GM23338 (cell line): Measurements from ENCODE around the gene PKIB. TPM values are rescaled to one million over a fixed set of nuclear protein-coding genes. Genes with fewer than 3 reads are reported as not detected.

Source experiments
- ATAC-seq: fragments of 200-7000 bp; cut with Tn5 transposase; 3 replicates; pipeline ENCODE4 v1.9.1; 2020
- DNase-seq: peaks from one replicate; pipeline ENCODE4 v3.0.0-alpha.2; 2015; ENCODE audit warnings: low spot score
- H2AFZ ChIP-seq: fragments of 200-600 bp; sonication (generic); 2 replicates; pipeline ENCODE4 v1.8.0; 2016; ENCODE audit warnings: antibody characterized with exemption, mild to moderate bottlenecking, moderate library complexity
- H3F3A ChIP-seq: fragments of 200-600 bp; sonication (generic); replicated peaks from 2 replicates; pipeline ENCODE4 v1.8.0; 2017; ENCODE audit warnings: antibody characterized with exemption, mixed run types, low read depth
- H3K27ac ChIP-seq: fragments of 200-600 bp; sonication (generic); 2 replicates; pipeline ENCODE4 v1.6.1; 2016; ENCODE audit warnings: low read depth
- H3K27me3 ChIP-seq: fragments of 200-600 bp; sonication (generic); 2 replicates; pipeline ENCODE4 v1.8.0; 2016; ENCODE audit warnings: mild to moderate bottlenecking, mixed run types, moderate library complexity; ENCODE audit not compliant: insufficient read depth
- H3K36me3 ChIP-seq: fragments of 200-600 bp; sonication (generic); 2 replicates; pipeline ENCODE4 v1.8.0; 2016; ENCODE audit warnings: mild to moderate bottlenecking; ENCODE audit not compliant: insufficient read depth
- H3K4me1 ChIP-seq: fragments of 200-600 bp; sonication (generic); 2 replicates; pipeline ENCODE4 v1.8.0; 2016; ENCODE audit warnings: mild to moderate bottlenecking, moderate library complexity; ENCODE audit not compliant: insufficient read depth
- H3K4me2 ChIP-seq: fragments of 200-600 bp; sonication (generic); 2 replicates; pipeline ENCODE4 v1.7.1; 2017; ENCODE audit warnings: mixed run types
- H3K4me3 ChIP-seq: fragments of 200-600 bp; sonication (generic); 2 replicates; pipeline ENCODE4 v1.6.1; 2016; ENCODE audit warnings: mixed run types
- H3K79me2 ChIP-seq: fragments of 200-600 bp; sonication (generic); replicated peaks from 2 replicates; pipeline ENCODE4 v1.8.0; 2017; ENCODE audit warnings: mild to moderate bottlenecking; ENCODE audit not compliant: insufficient read depth
- H3K9me2 ChIP-seq: fragments of 200-600 bp; sonication (generic); 2 replicates; pipeline ENCODE4 v1.8.0; 2017; ENCODE audit not compliant: insufficient read depth
- H4K20me1 ChIP-seq: fragments of 200-600 bp; sonication (generic); replicated peaks from 2 replicates; pipeline ENCODE4 v1.8.0; 2017; ENCODE audit warnings: mild to moderate bottlenecking; ENCODE audit not compliant: insufficient read depth
- H3K27ac Mint-ChIP-seq: 2 replicates; pipeline ENCODE4 v1.8.0; 2020; ENCODE audit warnings: inconsistent platforms, mild to moderate bottlenecking, moderate library complexity, mixed read lengths
- H3K27me3 Mint-ChIP-seq: 3 replicates; pipeline ENCODE4 v1.8.0; 2022; ENCODE audit warnings: low read depth, mild to moderate bottlenecking, moderate library complexity, mixed read lengths, inconsistent platforms; ENCODE audit not compliant: insufficient read depth, poor library complexity
- H3K36me3 Mint-ChIP-seq: 3 replicates; pipeline ENCODE4 v1.8.0; 2021; ENCODE audit warnings: low read depth, mild to moderate bottlenecking, inconsistent platforms, moderate library complexity, mixed read lengths
- H3K4me1 Mint-ChIP-seq: 3 replicates; pipeline ENCODE4 v1.8.0; 2020; ENCODE audit warnings: mild to moderate bottlenecking, inconsistent platforms, mixed read lengths
- H3K4me3 Mint-ChIP-seq: 3 replicates; pipeline ENCODE4 v1.8.0; 2021; ENCODE audit warnings: moderate library complexity, mild to moderate bottlenecking, inconsistent platforms, mixed read lengths
- H3K9me3 Mint-ChIP-seq: 3 replicates; pipeline ENCODE4 v1.8.0; 2020; ENCODE audit warnings: moderate library complexity, mild to moderate bottlenecking, inconsistent platforms, mixed read lengths
- EZH2 ChIP-seq: fragments of 200-600 bp; sonication (generic); IDR thresholded peaks from one replicate; pipeline ENCODE4 v1.8.0; 2017; ENCODE audit warnings: antibody characterized with exemption, mild to moderate bottlenecking, low read depth; ENCODE audit not compliant: unreplicated experiment
- POLR2AphosphoS5 ChIP-seq: IDR thresholded peaks from 2 replicates; pipeline ENCODE4 v1.6.1; 2016; ENCODE audit warnings: antibody characterized with exemption, low read depth
- ZNF114 ChIP-seq: fragments of 250-450 bp; sonication (Bioruptor Pico); IDR thresholded peaks from 2 replicates; pipeline ENCODE4 v1.5.0; 2020; ENCODE audit warnings: mild to moderate bottlenecking, moderate library complexity
- ZNF331 ChIP-seq: fragments of 250-450 bp; sonication (Bioruptor Pico); IDR thresholded peaks from 2 replicates; pipeline ENCODE4 v1.5.0; 2020; ENCODE audit warnings: low read depth, mild to moderate bottlenecking, moderate library complexity
- polyA plus RNA-seq: library from polyadenylated mRNA; unstranded; fragments of >200 nt; fragmentation: Nextera tagmentation; extraction: Ambion mirVana; gene quantifications from 2 replicates; pipeline ENCODE4 v1.2.1, GENCODE V29; 2016
- total RNA-seq: library from RNA; depleted of rRNA; stranded (reverse); fragments of >200 nt; shearing (Covaris generic); gene quantifications from 2 replicates; pipeline ENCODE4 v1.2.3, GENCODE V29; 2014
- TF ChIP-seq, protein P1 (sequence below), 2 experiments: fragments of 200-600 bp in 1 of 2; sonication (generic) in 1 of 2; conservative IDR thresholded peaks; 2 replicates each; pipeline versions ENCODE4 v1.5.1 to v1.6.1; 2016 to 2017; ENCODE audit warnings: antibody characterized with exemption in 2 of 2, low read depth in 2 of 2, mild to moderate bottlenecking in 2 of 2, moderate library complexity in 1 of 2
- TF ChIP-seq, protein P2 (sequence below): IDR thresholded peaks from one replicate; pipeline ENCODE4 v1.6.1; 2018; ENCODE audit warnings: antibody characterized with exemption; ENCODE audit not compliant: unreplicated experiment
- TF ChIP-seq, protein P3 (sequence below): IDR thresholded peaks from 2 replicates; pipeline ENCODE4 v1.6.1; 2016; ENCODE audit warnings: antibody characterized with exemption

PKIB gene
- total and polyA plus RNA-seq, 2 experiments from 2014 or later: 125 to 170 TPM

DNA sequence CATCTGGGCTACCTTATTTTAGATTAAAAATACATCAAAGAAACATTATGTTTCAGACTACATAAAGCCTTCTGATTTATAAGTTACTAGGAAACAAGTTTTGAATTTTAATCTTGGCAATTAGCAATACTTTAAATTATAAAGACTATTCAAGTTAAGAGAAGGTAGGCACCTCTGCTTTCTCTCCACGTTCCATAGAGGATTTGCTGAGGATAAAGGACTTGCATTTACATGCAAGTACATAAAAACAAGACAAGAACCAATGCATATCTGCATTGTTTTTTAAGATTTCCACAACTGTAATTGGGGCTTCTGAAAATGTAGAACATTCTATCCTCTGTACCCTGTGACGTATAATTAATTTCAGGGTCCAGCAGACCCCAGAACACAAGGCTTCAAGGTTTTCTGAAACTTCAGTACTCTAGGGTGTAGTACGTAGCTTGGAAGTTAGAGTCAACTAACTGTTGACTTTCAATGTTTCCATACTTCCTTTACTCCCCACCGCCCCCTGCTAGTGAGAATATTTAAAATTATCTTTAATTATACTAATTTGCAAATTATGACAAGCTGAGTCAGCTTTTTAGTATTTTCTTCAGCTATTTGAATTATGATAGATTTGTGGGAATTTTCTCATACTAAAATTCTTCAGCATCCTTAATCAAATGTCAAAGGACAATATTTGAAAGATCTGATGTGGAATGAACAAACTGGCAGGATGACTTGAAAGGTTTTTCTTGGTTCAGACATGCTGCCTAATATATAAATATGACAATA lies 82.8 kb downstream of the PKIB start (continued):
- TF ChIP-seq, protein P1, sequence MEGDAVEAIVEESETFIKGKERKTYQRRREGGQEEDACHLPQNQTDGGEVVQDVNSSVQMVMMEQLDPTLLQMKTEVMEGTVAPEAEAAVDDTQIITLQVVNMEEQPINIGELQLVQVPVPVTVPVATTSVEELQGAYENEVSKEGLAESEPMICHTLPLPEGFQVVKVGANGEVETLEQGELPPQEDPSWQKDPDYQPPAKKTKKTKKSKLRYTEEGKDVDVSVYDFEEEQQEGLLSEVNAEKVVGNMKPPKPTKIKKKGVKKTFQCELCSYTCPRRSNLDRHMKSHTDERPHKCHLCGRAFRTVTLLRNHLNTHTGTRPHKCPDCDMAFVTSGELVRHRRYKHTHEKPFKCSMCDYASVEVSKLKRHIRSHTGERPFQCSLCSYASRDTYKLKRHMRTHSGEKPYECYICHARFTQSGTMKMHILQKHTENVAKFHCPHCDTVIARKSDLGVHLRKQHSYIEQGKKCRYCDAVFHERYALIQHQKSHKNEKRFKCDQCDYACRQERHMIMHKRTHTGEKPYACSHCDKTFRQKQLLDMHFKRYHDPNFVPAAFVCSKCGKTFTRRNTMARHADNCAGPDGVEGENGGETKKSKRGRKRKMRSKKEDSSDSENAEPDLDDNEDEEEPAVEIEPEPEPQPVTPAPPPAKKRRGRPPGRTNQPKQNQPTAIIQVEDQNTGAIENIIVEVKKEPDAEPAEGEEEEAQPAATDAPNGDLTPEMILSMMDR (conservative IDR thresholded peaks at IDR 0.05; ENCODE audit: low read depth in 2 of 2): no peak

DNA sequence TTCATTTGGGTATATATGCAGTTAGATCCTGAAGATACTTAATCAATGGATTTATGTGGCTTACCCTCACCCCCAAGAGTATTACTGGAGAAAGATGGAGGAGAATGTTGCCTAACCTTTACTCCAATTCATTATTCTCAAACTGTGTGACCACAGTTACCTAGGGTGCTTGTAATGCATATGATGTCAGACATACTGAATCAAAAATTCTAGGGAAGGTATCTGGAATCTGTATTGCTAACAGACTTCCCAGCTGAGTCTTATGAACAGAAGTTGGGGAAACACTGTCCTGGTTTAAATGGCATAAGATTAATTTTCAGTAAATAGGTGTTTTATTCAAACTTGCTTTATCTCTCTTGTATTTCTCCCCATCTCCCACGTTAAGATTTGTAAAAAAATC lies 83.9 kb downstream of the PKIB start:
- ATAC-seq (no peak), DNase-seq (no peak)
- H4K20me1 ChIP-seq: no peaks in the 10 kb centered on the region
- no peaks in the 10 kb centered on the region for H3F3A ChIP-seq
- no peak overlapping the region for H3K27ac ChIP-seq
- peaks cover 8% of the 10 kb centered on the region for H3K9me3 Mint-ChIP-seq
- no peaks in the 10 kb centered on the region for H3K27me3 ChIP-seq
- no peak overlapping the region for H3K4me3 ChIP-seq
- peaks cover 10% of the 10 kb centered on the region for H3K9me2 ChIP-seq
- no peak overlapping the region for H2AFZ ChIP-seq
- H3K36me3 Mint-ChIP-seq: peaks cover 10% of the 10 kb centered on the region
- H3K4me1 ChIP-seq: peaks cover 45% of the 10 kb centered on the region
- TF ChIP-seq ZNF114 (CRISPR knock-in tag) (no peak), EZH2 (no peak), POLR2AphosphoS5 (no peak), ZNF331 (CRISPR knock-in tag) (no peak)
- TF ChIP-seq, protein P2, sequence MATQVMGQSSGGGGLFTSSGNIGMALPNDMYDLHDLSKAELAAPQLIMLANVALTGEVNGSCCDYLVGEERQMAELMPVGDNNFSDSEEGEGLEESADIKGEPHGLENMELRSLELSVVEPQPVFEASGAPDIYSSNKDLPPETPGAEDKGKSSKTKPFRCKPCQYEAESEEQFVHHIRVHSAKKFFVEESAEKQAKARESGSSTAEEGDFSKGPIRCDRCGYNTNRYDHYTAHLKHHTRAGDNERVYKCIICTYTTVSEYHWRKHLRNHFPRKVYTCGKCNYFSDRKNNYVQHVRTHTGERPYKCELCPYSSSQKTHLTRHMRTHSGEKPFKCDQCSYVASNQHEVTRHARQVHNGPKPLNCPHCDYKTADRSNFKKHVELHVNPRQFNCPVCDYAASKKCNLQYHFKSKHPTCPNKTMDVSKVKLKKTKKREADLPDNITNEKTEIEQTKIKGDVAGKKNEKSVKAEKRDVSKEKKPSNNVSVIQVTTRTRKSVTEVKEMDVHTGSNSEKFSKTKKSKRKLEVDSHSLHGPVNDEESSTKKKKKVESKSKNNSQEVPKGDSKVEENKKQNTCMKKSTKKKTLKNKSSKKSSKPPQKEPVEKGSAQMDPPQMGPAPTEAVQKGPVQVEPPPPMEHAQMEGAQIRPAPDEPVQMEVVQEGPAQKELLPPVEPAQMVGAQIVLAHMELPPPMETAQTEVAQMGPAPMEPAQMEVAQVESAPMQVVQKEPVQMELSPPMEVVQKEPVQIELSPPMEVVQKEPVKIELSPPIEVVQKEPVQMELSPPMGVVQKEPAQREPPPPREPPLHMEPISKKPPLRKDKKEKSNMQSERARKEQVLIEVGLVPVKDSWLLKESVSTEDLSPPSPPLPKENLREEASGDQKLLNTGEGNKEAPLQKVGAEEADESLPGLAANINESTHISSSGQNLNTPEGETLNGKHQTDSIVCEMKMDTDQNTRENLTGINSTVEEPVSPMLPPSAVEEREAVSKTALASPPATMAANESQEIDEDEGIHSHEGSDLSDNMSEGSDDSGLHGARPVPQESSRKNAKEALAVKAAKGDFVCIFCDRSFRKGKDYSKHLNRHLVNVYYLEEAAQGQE: no peak
- TF ChIP-seq, protein P3, sequence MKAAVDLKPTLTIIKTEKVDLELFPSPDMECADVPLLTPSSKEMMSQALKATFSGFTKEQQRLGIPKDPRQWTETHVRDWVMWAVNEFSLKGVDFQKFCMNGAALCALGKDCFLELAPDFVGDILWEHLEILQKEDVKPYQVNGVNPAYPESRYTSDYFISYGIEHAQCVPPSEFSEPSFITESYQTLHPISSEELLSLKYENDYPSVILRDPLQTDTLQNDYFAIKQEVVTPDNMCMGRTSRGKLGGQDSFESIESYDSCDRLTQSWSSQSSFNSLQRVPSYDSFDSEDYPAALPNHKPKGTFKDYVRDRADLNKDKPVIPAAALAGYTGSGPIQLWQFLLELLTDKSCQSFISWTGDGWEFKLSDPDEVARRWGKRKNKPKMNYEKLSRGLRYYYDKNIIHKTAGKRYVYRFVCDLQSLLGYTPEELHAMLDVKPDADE: no peak
- H3K79me2 ChIP-seq: peaks cover 12% of the 10 kb centered on the region
- H3K27ac Mint-ChIP-seq: no peak overlapping the region
- peaks cover 5% of the 10 kb centered on the region; the same call in 1 of the 2 replicates for H3K36me3 ChIP-seq
- peaks cover 44% of the 10 kb centered on the region for H3K4me1 Mint-ChIP-seq
- H3K4me3 Mint-ChIP-seq: no peak overlapping the region
- H3K27me3 Mint-ChIP-seq: peaks cover 8% of the 10 kb centered on the region
- H3K4me2 ChIP-seq: no peak overlapping the region
